GM12875 (cell line): ENCODE results near the gene CA10.

Source experiments
- H3K4me3 ChIP-seq: one replicate; pipeline ENCODE4 v1.5.1; 2011; ENCODE audit warnings: low read depth, low read length, control low read depth
- CTCF ChIP-seq: IDR thresholded peaks from 2 replicates; pipeline ENCODE4 v1.5.1; 2011; ENCODE audit warnings: low read depth, mild to moderate bottlenecking, control low read depth, inconsistent platforms, low read length, moderate library complexity, borderline replicate concordance; ENCODE audit not compliant: insufficient read depth

The CA10 gene

GRCh38 chr17:51676691-51677487 is 481.6 kb downstream of the CA10 start:
- no peak for TF ChIP-seq CTCF
- H3K4me3 ChIP-seq = no peak overlapping the region

- no peak overlapping the region for H3K4me3 ChIP-seq
- no peak for TF ChIP-seq CTCF
Measured at GRCh38 chr17:51674579-51675255, 483.8 kb downstream of the CA10 start.

- H3K4me3 ChIP-seq = no peak overlapping the region
- TF ChIP-seq CTCF = no peak
Measured at GRCh38 chr17:51673070-51673469, 485.4 kb downstream of the CA10 start.

- H3K4me3 ChIP-seq = no peak overlapping the region
Measured at GRCh38 chr17:51672065-51672464, 486.4 kb downstream of the CA10 start.

GRCh38 chr17:51670899-51671298 is 487.6 kb downstream of the CA10 start:
- TF ChIP-seq CTCF = no peak
- H3K4me3 ChIP-seq = no peak overlapping the region

More at GRCh38 chr17:51672065-51672464, 486.4 kb downstream of the CA10 start:
- no peak for TF ChIP-seq CTCF

GRCh38 chr17:51668963-51669246 is 489.6 kb downstream of the CA10 start:
- TF ChIP-seq CTCF = no peak
- no peak overlapping the region for H3K4me3 ChIP-seq
